ENCODE measurements around the gene TMEM26. TPM values are rescaled to one million over a fixed set of nuclear protein-coding genes. Genes with fewer than 3 reads are reported as not detected.
"Not testable (repeated sequence)": the region's sequence is repeated elsewhere in the genome, so short reads cannot be mapped to it uniquely, and the experiment has no call there.

The TMEM26 gene
- total and polyA plus RNA-seq, 9 donors: 0.12 to 2.9 (median 1.1) TPM

GRCh38 chr10:61389887-61390286 is 63.3 kb downstream of the TMEM26 start:
- H3K4me1 ChIP-seq (ENCODE audit: insufficient read depth): no peaks in the 10 kb centered on the region
- H3K27ac ChIP-seq: no peak overlapping the region
- TF ChIP-seq, protein P1, sequence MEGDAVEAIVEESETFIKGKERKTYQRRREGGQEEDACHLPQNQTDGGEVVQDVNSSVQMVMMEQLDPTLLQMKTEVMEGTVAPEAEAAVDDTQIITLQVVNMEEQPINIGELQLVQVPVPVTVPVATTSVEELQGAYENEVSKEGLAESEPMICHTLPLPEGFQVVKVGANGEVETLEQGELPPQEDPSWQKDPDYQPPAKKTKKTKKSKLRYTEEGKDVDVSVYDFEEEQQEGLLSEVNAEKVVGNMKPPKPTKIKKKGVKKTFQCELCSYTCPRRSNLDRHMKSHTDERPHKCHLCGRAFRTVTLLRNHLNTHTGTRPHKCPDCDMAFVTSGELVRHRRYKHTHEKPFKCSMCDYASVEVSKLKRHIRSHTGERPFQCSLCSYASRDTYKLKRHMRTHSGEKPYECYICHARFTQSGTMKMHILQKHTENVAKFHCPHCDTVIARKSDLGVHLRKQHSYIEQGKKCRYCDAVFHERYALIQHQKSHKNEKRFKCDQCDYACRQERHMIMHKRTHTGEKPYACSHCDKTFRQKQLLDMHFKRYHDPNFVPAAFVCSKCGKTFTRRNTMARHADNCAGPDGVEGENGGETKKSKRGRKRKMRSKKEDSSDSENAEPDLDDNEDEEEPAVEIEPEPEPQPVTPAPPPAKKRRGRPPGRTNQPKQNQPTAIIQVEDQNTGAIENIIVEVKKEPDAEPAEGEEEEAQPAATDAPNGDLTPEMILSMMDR (IDR thresholded peaks at IDR 0.05): no peak
- TF ChIP-seq POLR2A (IDR thresholded peaks at IDR 0.05) (no peak), EP300 (IDR thresholded peaks at IDR 0.05) (no peak)
- H3K9me3 ChIP-seq: no peaks in the 10 kb centered on the region
- H3K4me3 ChIP-seq: no peak overlapping the region
- no peaks in the 10 kb centered on the region for H3K36me3 ChIP-seq
- H3K27me3 ChIP-seq: no peaks in the 10 kb centered on the region
- DNase-seq: no peak
- 83 to 89% (median 89%) methylated on average over 3 of the region's 3 CpGs for WGBS, 3 donors
- intact Hi-C loops (cut with DNase I): no loop called here

- DNase-seq; H3K27ac ChIP-seq; intact Hi-C loops (cut with DNase I): not testable (repeated sequence)
Measured at GRCh38 chr10:61388986-61389385, 64.2 kb downstream of the TMEM26 start.

DNA sequence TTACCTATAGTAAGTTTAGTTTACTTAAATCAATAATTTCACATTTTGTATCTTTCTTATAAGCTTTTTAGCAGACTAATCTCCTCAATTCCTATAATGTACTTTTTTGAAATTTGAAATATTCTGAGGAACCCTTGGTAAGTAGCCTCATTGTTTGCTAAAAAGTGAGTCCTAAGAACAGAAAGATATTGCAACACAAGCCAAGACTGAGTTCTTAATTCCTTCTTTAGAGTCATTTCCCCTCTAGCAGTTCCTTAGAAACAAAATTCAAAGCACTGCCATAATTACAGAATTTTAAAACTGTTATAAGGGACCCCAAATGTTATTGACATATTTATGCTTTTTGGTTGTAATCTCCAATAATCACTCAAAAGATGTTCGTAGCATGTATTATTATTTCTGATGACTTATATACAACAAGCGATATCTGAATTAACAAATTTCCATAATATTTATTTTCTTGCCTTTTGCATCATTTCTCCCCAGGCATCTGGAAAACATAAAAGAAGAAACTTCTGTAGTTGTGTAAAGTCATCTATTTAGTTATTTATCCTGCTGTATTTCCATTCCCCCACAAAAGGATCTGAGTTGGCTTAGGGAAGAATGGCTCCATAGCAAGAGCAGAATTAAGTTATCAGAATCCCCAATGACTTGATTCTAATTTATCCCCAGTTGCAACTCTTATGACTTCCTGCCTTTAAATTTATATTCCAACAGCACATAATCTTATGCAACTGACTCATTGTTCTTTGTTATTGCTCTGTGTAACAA is 67.8 kb downstream of the TMEM26 start:
- Histone ChIP-seq H3K4me3 (no peak overlapping the region), H3K9me3 (no peaks in the 10 kb centered on the region), H3K27ac (no peak overlapping the region), H3K27me3 (peaks cover 4% of the 10 kb centered on the region), H3K4me1 (ENCODE audit: insufficient read depth) (no peaks in the 10 kb centered on the region), H3K36me3 (no peaks in the 10 kb centered on the region)
- 90 to 96% (median 91%) methylated on average over 2 of the region's 2 CpGs for WGBS, 3 donors
- intact Hi-C loops (cut with DNase I): no loop called here
- no peak for DNase-seq
- TF ChIP-seq, protein P1 (IDR thresholded peaks at IDR 0.05): no peak
- TF ChIP-seq POLR2A (IDR thresholded peaks at IDR 0.05) (no peak), EP300 (IDR thresholded peaks at IDR 0.05) (no peak)

More at GRCh38 chr10:61388986-61389385, 64.2 kb downstream of the TMEM26 start:
- H3K4me1 ChIP-seq (ENCODE audit: insufficient read depth); H3K4me3 ChIP-seq; H3K9me3 ChIP-seq; H3K27me3 ChIP-seq; H3K36me3 ChIP-seq: not testable (repeated sequence)
- 94 to 96% (median 95%) methylated on average over 6 of the region's 6 CpGs for WGBS, 3 donors

DNA sequence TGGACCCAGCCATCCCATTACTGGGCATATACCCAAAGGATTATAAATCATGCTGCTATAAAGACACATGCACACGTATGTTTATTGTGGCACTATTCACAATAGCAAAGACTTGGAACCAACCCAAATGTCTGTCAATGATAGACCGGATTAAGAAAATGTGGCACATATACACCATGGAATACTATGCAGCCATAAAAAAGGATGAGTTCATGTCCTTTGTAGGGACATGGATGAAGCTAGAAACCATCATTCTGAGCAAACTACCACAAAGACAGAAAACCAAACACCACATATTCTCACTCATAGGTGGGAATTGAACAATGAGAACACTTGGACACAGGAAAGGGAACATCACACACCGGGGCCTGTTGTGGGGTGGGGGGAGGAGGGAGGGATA is 72.0 kb downstream of the TMEM26 start:
- WGBS, 3 donors: 84 to 93% (median 86%) methylated on average over 3 of the region's 3 CpGs
- H3K4me3 ChIP-seq; intact Hi-C loops (cut with DNase I); H3K9me3 ChIP-seq; H3K27ac ChIP-seq; H3K27me3 ChIP-seq; H3K36me3 ChIP-seq; H3K4me1 ChIP-seq (ENCODE audit: insufficient read depth); DNase-seq: not testable (repeated sequence)

DNA sequence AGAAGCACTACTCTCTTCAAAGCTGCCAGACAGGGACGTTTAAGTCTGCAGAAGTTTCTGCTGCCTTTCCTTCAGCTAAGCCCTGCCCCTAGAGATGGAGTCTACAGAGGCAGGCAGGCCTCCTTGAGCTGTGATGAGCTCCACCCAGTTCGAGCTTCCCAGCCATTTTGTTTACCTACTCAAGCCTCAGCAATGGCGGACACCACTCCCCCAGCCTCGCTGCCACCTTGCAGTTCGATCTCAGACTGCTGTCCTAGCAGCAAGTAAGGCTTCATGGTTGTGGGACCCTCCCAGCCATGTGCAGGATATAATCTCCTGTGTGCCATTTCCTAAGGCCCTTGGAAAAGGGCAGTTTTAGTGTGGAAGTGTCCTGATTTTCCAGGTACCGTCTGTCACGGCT is 74.3 kb downstream of the TMEM26 start:
- Histone ChIP-seq H3K27me3 (peaks cover 4% of the 10 kb centered on the region), H3K36me3 (no peaks in the 10 kb centered on the region), H3K9me3 (no peaks in the 10 kb centered on the region), H3K4me3 (no peak overlapping the region), H3K4me1 (ENCODE audit: insufficient read depth) (no peaks in the 10 kb centered on the region), H3K27ac (no peak overlapping the region)
- 87 to 91% (median 89%) methylated on average over 6 to 7 of the region's 7 CpGs for WGBS, 3 donors
- intact Hi-C loops (cut with DNase I): no loop called here
- TF ChIP-seq, protein P1 (IDR thresholded peaks at IDR 0.05): no peak
- TF ChIP-seq POLR2A (IDR thresholded peaks at IDR 0.05) (no peak), EP300 (IDR thresholded peaks at IDR 0.05) (no peak)
- DNase-seq: no peak

Measured in ovary (tissue), 9 donors.